Keratinocyte (primary cell): ENCODE data around the gene CNPY1. TPM values are rescaled to one million over a fixed set of nuclear protein-coding genes. Genes with fewer than 3 reads are reported as not detected.

Source experiments
- DNase-seq: peaks from one replicate; pipeline ENCODE4 v3.0.0-alpha.2; 2011; ENCODE audit warnings: low read depth, missing footprints, low spot score
- FAIRE-seq: peaks from 2 replicates; lab custom pipeline; 2011; peaks lifted over from hg19 to GRCh38; lab: Jason Lieb, UNC
- H2AFZ ChIP-seq: 2 replicates; pipeline ENCODE4 v1.6.0; 2012; ENCODE audit warnings: low read length, control low read depth, inconsistent platforms; ENCODE audit not compliant: control insufficient read depth
- H3K27ac ChIP-seq: 2 replicates; pipeline ENCODE4 v1.5.1; 2011; ENCODE audit warnings: low read length; ENCODE audit not compliant: control insufficient read depth, insufficient read depth
- H3K27me3 ChIP-seq: 3 replicates; pipeline ENCODE4 v1.6.0; 2011; ENCODE audit warnings: low read length; ENCODE audit not compliant: control insufficient read depth, insufficient read depth; ENCODE audit errors: extremely low read depth
- H3K36me3 ChIP-seq, 2 experiments: 2 replicates in 1 of 2; 3 replicates in 1 of 2; pipeline ENCODE4 v1.5.1; 2011; ENCODE audit warnings: low read length in 2 of 2, mild to moderate bottlenecking in 1 of 2; ENCODE audit not compliant: control insufficient read depth in 2 of 2, insufficient read depth in 2 of 2; ENCODE audit errors: extremely low read depth in 1 of 2
- H3K4me1 ChIP-seq: 3 replicates; pipeline ENCODE4 v1.5.1; 2011; ENCODE audit warnings: low read length; ENCODE audit not compliant: control insufficient read depth, insufficient read depth; ENCODE audit errors: extremely low read depth
- H3K4me2 ChIP-seq: 3 replicates; pipeline ENCODE4 v1.6.0; 2011; ENCODE audit warnings: low read depth, low read length; ENCODE audit not compliant: control insufficient read depth, insufficient read depth; ENCODE audit errors: extremely low read depth
- H3K4me3 ChIP-seq, 3 experiments: fragments of 200-600 bp in 1 of 3; sonication (generic) in 1 of 3; 2 replicates in 2 of 3; 3 replicates in 1 of 3; pipeline ENCODE4 v1.5.1; 2011 to 2016; ENCODE audit warnings: low read length in 3 of 3, mild to moderate bottlenecking in 3 of 3, control low read depth in 2 of 3, inconsistent platforms in 1 of 3, low read depth in 1 of 3, mixed read lengths in 1 of 3, mixed run types in 1 of 3, moderate library complexity in 1 of 3; ENCODE audit not compliant: control insufficient read depth in 2 of 3, insufficient read depth in 2 of 3; ENCODE audit errors: extremely low read depth in 1 of 3
- H3K79me2 ChIP-seq: 2 replicates; pipeline ENCODE4 v1.6.0; 2012; ENCODE audit warnings: low read length; ENCODE audit not compliant: control insufficient read depth, insufficient read depth
- H3K9ac ChIP-seq: 3 replicates; pipeline ENCODE4 v1.6.0; 2011; ENCODE audit warnings: low read length; ENCODE audit not compliant: control insufficient read depth, insufficient read depth; ENCODE audit errors: extremely low read depth
- H3K9me1 ChIP-seq: 3 replicates; pipeline ENCODE4 v1.6.0; 2011; ENCODE audit warnings: low read length; ENCODE audit not compliant: control insufficient read depth, insufficient read depth; ENCODE audit errors: extremely low read depth
- H3K9me3 ChIP-seq: 2 replicates; pipeline ENCODE4 v1.5.1; 2012; ENCODE audit warnings: low read depth, low read length; ENCODE audit not compliant: control insufficient read depth
- H4K20me1 ChIP-seq: 3 replicates; pipeline ENCODE4 v1.6.0; 2011; ENCODE audit warnings: low read length; ENCODE audit not compliant: control insufficient read depth, insufficient read depth; ENCODE audit errors: extremely low read depth
- EZH2 ChIP-seq: IDR thresholded peaks from one replicate; pipeline ENCODE4 v1.6.1; 2012; ENCODE audit warnings: inconsistent platforms, mild to moderate bottlenecking, low read length, moderate library complexity
- dilution Hi-C: fragments of 300-500 bp; cut with MboI; formaldehyde crosslinking; loops from one replicate; pipeline ENCODE4 v1.7.0; 2020; ENCODE audit warnings: low sequenced_read_pairs; ENCODE audit not compliant: extremely low pct_ligation_motif_present
- polyA plus RNA-seq, 5 experiments: library from polyadenylated mRNA; depleted of rRNA in 3 of 5; stranded (reverse) in 3 of 5; stranded (forward) in 1 of 5; unstranded in 1 of 5; fragments of >200 nt; gene quantifications; 1 replicate in 1 of 5; 2 replicates in 3 of 5; 3 replicates in 1 of 5; pipeline versions ENCODE4 v1.2.1 to v1.2.3, GENCODE V29; 2011 to 2012; ENCODE audit warnings: missing spikeins in 2 of 5, low read depth in 1 of 5, low replicate concordance in 1 of 5
- TF ChIP-seq, protein P1 (sequence below), 3 experiments: IDR thresholded peaks in 1 of 3; conservative IDR thresholded peaks in 1 of 3; optimal IDR thresholded peaks in 1 of 3; 2 replicates in 2 of 3; 3 replicates in 1 of 3; pipeline versions ENCODE3 to v1.5.1; 2011; ENCODE audit warnings: low read length in 3 of 3, mild to moderate bottlenecking in 3 of 3, moderate library complexity in 2 of 3, control low read depth in 1 of 3, inconsistent platforms in 1 of 3; ENCODE audit not compliant: insufficient read depth in 2 of 3; ENCODE audit errors: extremely low read depth in 1 of 3

Gene CNPY1
- polyA plus RNA-seq, 1 donor (not counting 4 experiments of a cell fraction or from before 2014, with no cell fraction given) = not detected

DNA sequence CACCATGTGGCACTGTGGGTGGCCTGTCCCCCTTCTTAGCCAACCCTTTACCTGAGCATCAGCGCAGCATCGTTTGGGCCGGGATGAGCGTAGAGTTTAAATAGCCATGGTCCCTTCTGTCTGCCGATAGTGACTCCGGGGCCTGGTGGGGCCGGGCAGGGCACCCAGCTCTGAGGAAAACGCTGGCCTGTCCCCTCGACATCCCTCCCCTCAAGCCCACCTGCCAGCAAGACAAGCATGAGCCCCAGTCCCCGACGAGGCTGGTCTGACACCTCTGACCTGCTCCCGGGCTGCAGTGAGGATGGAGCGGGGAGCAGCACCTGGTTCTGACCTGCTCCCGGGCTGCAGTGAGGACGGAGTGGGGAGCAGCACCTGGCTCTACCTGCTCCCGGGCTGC lies 31.1 kb upstream of the CNPY1 start:
- no peaks in the 10 kb centered on the region for H3K9me3 ChIP-seq
- H3K79me2 ChIP-seq = no peaks in the 10 kb centered on the region
- H2AFZ ChIP-seq = no peak overlapping the region
- FAIRE-seq (no peak), DNase-seq (no peak)
- H4K20me1 ChIP-seq = no peaks in the 10 kb centered on the region
- TF ChIP-seq EZH2 = no peak
- TF ChIP-seq, protein P1, sequence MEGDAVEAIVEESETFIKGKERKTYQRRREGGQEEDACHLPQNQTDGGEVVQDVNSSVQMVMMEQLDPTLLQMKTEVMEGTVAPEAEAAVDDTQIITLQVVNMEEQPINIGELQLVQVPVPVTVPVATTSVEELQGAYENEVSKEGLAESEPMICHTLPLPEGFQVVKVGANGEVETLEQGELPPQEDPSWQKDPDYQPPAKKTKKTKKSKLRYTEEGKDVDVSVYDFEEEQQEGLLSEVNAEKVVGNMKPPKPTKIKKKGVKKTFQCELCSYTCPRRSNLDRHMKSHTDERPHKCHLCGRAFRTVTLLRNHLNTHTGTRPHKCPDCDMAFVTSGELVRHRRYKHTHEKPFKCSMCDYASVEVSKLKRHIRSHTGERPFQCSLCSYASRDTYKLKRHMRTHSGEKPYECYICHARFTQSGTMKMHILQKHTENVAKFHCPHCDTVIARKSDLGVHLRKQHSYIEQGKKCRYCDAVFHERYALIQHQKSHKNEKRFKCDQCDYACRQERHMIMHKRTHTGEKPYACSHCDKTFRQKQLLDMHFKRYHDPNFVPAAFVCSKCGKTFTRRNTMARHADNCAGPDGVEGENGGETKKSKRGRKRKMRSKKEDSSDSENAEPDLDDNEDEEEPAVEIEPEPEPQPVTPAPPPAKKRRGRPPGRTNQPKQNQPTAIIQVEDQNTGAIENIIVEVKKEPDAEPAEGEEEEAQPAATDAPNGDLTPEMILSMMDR (optimal IDR thresholded peaks at IDR 0.05 in 1 of 3, IDR thresholded peaks at IDR 0.05 in 1 of 3, conservative IDR thresholded peaks at IDR 0.05 in 1 of 3; ENCODE audit: extremely low read depth in 1 of 3, insufficient read depth in 2 of 3, low read length in 3 of 3) = no peak
- H3K4me3 ChIP-seq = no peak overlapping the region
- H3K36me3 ChIP-seq = no peaks in the 10 kb centered on the region
- H3K9me1 ChIP-seq = no peaks in the 10 kb centered on the region
- H3K4me1 ChIP-seq = no peaks in the 10 kb centered on the region
- dilution Hi-C loops = loop anchor here (25.0 kb wide), 1 partner anchor 160 kb away; no protein-coding TSS in a partner anchor
- no peak overlapping the region for H3K27ac ChIP-seq
- H3K4me2 ChIP-seq = no peak overlapping the region
- peaks cover 28% of the 10 kb centered on the region for H3K27me3 ChIP-seq
- no peak overlapping the region for H3K9ac ChIP-seq

GRCh38 chr7:155576900-155577508 lies 30.6 kb upstream of the CNPY1 start:
- H3K27me3 ChIP-seq = peaks cover 23% of the 10 kb centered on the region
- H3K4me1 ChIP-seq = no peaks in the 10 kb centered on the region
- H3K27ac ChIP-seq = no peak overlapping the region
- no peaks in the 10 kb centered on the region for H3K9me1 ChIP-seq
- no peaks in the 10 kb centered on the region for H3K9me3 ChIP-seq
- no peak overlapping the region for H3K9ac ChIP-seq
- FAIRE-seq = no peak
- DNase-seq = no peak
- H4K20me1 ChIP-seq = no peaks in the 10 kb centered on the region
- no peak overlapping the region for H3K4me2 ChIP-seq
- H3K36me3 ChIP-seq = no peaks in the 10 kb centered on the region
- dilution Hi-C loops = loop anchor here (25.0 kb wide), 1 partner anchor 160 kb away; no protein-coding TSS in a partner anchor
- H3K79me2 ChIP-seq = no peaks in the 10 kb centered on the region
- TF ChIP-seq, protein P1 (optimal IDR thresholded peaks at IDR 0.05 in 1 of 3, IDR thresholded peaks at IDR 0.05 in 1 of 3, conservative IDR thresholded peaks at IDR 0.05 in 1 of 3; ENCODE audit: extremely low read depth in 1 of 3, insufficient read depth in 2 of 3, low read length in 3 of 3) = no peak
- no peak for TF ChIP-seq EZH2
- no peak overlapping the region for H2AFZ ChIP-seq
- H3K4me3 ChIP-seq = no peak overlapping the region
